GM12878 (cell line): ENCODE measurements around the gene BRCA2.

Experiments
- ASH2L ChIP-seq: fragments of 300-600, 200-600 bp; sonication (generic); IDR thresholded peaks from 2 replicates; pipeline ENCODE4 v1.6.1; 2017; ENCODE audit warnings: low read depth, mild to moderate bottlenecking, borderline replicate concordance
- ATF2 ChIP-seq: IDR thresholded peaks from 2 replicates; pipeline ENCODE4 v1.6.1; 2012; ENCODE audit warnings: low read length, inconsistent platforms
- NR2C2 ChIP-seq: IDR thresholded peaks from 2 replicates; pipeline ENCODE4 v1.6.1; 2011; ENCODE audit warnings: borderline replicate concordance, low read depth; ENCODE audit not compliant: control insufficient read depth, insufficient read length
- POLR2A ChIP-seq: IDR thresholded peaks from 2 replicates; pipeline ENCODE4 v1.6.1; 2011; ENCODE audit warnings: low read depth, mild to moderate bottlenecking, low read length
- POLR2AphosphoS5 ChIP-seq: IDR thresholded peaks from 2 replicates; pipeline ENCODE4 v1.6.1; 2011; ENCODE audit warnings: mild to moderate bottlenecking, low read length, inconsistent platforms
- SIN3A ChIP-seq: IDR thresholded peaks from 2 replicates; pipeline ENCODE4 v1.6.1; 2012; ENCODE audit warnings: low read depth, low read length, improper control_type of control experiment
- SMARCA5 ChIP-seq: fragments of 450-650 bp; IDR thresholded peaks from 2 replicates; pipeline ENCODE4 v1.6.1; 2017; ENCODE audit warnings: mild to moderate bottlenecking
- YY1 ChIP-seq: IDR thresholded peaks from 2 replicates; pipeline ENCODE4 v1.6.1; 2011; ENCODE audit warnings: low read depth, mild to moderate bottlenecking, low read length
- TF ChIP-seq, protein P1 (sequence below), 3 experiments: IDR thresholded peaks in 2 of 3; conservative IDR thresholded peaks in 1 of 3; 2 replicates each; pipeline ENCODE4 v1.5.1; 2011; ENCODE audit warnings: low read depth in 3 of 3, low read length in 3 of 3, mild to moderate bottlenecking in 3 of 3, control low read depth in 2 of 3, moderate library complexity in 2 of 3, inconsistent platforms in 1 of 3, mixed read lengths in 1 of 3; ENCODE audit not compliant: control insufficient read depth in 2 of 3, insufficient read depth in 1 of 3; ENCODE audit errors: extremely low read depth in 1 of 3

DNA sequence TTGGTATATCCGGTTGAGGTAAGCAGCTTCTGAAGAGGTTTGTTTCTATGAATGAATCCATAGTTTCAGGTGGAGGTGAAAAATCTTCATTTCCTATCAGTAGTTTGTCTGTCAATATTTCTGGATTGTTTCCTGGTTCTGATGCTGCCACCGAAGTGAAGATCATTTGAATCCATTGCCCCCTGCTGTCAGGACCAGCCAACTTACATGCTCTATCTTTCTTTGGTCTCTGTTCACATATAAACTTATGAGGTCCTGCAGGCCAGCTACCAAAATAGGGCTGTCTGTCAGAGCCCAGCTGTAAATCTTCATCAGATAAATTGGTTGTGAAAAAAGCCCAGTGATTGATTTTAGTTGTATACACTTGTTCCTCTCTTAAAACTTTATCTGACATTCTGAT lies 127.8 kb downstream of the BRCA2 start:
- TF ChIP-seq YY1 (no peak), ASH2L (no peak), SMARCA5 (no peak), ATF2 (no peak), SIN3A (no peak), POLR2AphosphoS5 (no peak), POLR2A (no peak), NR2C2 (no peak)
- TF ChIP-seq, protein P1, sequence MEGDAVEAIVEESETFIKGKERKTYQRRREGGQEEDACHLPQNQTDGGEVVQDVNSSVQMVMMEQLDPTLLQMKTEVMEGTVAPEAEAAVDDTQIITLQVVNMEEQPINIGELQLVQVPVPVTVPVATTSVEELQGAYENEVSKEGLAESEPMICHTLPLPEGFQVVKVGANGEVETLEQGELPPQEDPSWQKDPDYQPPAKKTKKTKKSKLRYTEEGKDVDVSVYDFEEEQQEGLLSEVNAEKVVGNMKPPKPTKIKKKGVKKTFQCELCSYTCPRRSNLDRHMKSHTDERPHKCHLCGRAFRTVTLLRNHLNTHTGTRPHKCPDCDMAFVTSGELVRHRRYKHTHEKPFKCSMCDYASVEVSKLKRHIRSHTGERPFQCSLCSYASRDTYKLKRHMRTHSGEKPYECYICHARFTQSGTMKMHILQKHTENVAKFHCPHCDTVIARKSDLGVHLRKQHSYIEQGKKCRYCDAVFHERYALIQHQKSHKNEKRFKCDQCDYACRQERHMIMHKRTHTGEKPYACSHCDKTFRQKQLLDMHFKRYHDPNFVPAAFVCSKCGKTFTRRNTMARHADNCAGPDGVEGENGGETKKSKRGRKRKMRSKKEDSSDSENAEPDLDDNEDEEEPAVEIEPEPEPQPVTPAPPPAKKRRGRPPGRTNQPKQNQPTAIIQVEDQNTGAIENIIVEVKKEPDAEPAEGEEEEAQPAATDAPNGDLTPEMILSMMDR (IDR thresholded peaks at IDR 0.05 in 2 of 3, conservative IDR thresholded peaks at IDR 0.05 in 1 of 3; ENCODE audit: control insufficient read depth in 2 of 3, extremely low read depth in 1 of 3, insufficient read depth in 1 of 3, low read depth in 3 of 3, low read length in 3 of 3), result peak; percentile 55 to 62 (median 57); a peak in 5 of 6 replicates
